Measurements from ENCODE around the gene SLC31A1.
"Not testable (repeated sequence)": the region's sequence is repeated elsewhere in the genome, so short reads cannot be mapped to it uniquely, and the experiment has no call there.

Gene SLC31A1

DNA sequence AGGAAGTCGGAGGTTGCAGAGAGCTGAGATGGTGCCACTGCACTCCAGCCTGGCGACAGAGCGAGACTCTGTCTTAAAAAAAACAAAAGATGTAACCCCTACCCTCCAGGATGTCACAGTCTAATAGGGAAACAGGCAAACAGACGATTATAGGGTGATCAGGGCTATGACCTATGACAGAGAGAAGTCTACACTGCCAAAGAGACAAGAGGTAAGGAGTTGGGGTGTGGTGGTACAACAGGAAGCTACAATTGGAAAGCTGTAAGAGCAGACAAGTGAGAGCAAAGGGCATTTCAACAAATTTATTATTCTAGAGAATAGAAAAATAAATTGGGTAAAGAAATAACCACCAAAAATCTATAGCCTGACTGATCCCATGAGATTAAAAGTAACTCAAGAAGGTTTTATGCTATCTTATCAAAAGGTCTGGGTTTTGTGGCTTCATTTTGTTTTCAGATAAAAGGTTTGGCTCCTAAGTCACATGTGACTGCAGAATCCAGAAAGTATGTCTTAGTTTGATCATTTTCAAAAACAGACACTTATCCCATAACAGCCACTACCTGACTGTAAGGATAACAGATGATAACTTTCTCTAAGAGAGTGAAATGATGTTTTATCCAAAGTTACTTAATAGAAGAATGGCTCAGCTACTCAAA, 46.7 kb downstream of the SLC31A1 start:
- no peak for DNase-seq

GRCh38 chr9:113269355-113269754, 48.0 kb downstream of the SLC31A1 start:
- DNase-seq = no peak

DNA sequence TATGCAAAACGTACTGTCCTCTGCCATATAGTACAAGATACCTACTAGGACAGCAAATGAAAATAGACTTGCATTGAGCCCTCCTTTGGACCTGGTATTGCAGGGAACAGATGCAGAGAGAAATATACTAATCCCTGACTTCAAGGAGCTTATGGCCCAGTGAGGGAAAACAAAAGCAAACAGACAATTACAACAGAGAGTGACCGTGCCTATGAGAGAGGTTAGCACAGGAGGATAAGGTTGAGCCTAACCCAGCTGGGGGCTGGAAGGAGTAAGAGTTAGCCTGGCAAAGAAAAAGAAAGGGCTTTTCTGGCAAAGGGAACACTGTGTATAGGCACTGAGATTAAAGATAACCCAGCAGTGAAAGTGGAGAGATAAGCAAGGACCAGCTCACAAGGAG, 48.5 kb downstream of the SLC31A1 start:
- DNase-seq = no peak

DNA sequence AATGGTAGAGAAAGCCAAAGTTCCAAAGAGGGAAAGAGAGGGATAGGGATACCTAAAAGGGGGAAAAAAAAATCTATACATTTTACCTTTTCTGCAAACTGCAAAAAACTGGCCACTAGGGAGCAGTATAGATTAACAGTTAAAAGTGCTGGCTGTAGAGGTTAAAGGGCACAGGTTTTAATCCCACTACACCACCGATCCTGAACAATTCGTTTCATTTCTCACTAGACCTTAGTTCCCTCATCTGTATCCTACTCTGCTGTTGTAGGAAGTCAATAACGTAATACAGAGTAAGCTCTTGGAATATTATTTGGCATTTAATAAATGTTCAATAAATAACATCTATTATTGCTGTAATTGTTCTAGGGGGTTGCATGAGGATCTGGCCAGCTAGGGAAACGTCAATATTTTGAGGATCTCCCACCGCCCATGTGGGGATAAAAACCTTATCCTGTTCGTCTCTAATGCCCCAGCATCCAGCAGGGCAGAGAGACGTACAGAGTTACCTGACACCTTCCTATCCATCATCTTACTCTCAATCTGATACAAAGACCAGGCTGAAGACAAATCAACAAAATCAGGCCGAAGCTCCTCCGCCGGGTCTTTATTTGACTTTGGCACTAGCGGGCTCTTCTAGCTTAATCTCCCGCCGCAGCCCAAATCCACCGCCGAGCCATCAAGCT, 53.3 kb downstream of the SLC31A1 start:
- peak in 1 of 2 experiments; percentile 21 for DNase-seq

DNA sequence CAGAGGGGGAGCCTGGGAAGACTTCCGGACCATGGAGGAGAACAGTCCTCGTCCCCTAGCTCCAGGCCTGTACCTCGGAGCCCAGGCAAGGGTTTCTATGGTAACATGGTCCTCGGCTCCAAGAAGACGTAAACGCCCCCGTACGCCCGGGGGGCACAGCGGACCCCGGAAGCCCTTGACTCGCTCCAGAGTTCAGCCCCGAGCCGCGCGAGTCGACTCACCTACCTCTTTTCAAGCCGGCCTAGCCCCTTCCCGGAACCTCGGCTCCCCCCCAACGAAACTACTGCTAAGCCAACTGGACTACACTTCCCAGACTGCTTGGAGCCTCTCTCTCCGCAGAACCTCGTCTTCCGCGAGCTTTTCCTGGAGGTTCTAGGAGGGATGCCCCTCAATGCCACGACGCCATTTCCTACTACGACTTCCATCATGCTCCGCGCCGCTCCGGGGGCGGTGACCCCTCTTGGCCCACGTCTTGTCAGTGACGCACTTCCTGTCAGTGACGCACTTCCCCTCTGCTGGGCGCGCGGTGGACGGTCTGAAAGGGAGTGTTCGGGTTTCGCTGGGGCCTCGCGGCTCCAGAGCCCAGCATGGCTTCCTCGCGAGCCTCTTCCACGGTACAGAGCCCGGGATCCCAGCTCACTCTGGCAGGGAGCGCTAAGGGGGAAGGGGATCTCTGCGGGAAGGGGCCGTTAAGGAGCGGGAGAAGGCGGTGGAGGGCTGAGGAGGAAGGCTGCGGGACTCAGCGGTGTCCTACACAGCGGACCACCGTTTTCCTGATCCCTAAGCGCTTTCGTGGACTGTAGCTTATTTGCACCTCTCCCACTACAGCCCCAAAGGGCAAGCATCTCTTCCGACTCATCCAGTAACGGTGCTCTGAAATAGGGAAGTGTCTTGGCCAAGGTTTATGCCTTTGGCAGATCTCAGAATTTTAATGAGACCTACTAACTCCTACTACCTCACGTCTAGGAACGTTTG, 54.1 kb downstream of the SLC31A1 start, which contains the start of the genes CDC26 and PRPF4:
TSS of gene CDC26 (minus strand) at position 416 of the 975 bp plus-strand sequence. CDS start 3,065 bp downstream, outside the sequence.
TSS of gene PRPF4 (plus strand) at position 502 of the 975 bp plus-strand sequence. CDS start at position 588, 86 bp downstream.
- DNase-seq = peak; percentile 74 to 82

- DNase-seq = no peak
These were observed 57.5 kb downstream of the SLC31A1 start for GRCh38 chr9:113278840-113279239.

DNA sequence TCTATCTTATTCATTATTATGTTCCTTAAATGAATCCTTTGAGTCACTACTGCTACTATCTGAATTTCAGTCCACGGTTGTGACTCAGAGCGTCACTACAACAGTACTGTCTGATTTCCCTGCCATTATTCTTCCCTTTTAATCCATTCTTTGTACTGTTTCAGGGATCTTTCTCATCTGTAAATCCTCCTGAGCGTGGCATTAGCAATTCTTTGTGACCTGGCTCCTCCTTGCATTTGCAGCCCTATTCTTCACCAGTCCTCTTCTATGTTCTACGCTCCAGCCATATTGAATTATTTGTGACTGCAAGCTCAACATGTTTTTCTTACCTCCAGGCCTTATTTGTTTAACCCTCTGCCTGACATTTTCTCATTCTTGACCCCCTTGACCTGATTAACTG, 60.0 kb downstream of the SLC31A1 start:
- DNase-seq = no peak

- no peak for DNase-seq
These were observed 67.7 kb downstream of the SLC31A1 start for GRCh38 chr9:113289091-113289490.

GRCh38 chr9:113290052-113290607, 68.8 kb downstream of the SLC31A1 start:
- no peak for DNase-seq

- DNase-seq = no peak
These were observed 72.0 kb downstream of the SLC31A1 start for GRCh38 chr9:113293285-113293878.

DNA sequence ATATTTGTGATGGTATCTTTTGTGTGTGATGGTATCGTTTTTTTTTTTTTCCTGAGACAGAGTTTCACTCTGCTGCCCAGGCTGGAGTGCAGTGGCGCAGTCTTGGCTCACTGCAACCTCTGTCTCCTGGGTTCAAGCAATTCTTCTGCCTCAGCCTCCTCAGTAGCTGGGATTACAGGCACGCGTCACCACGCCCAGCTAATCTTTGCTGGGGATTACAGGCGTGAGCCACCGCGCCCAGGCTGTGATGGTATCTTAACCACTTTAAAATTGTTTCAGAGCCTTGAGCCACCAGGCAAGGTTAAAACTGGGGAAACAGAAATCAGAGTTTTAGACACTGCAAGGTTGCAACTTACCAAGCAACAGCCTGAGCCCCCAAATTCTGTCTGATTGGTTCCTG, 74.9 kb downstream of the SLC31A1 start:
- DNase-seq = not testable (repeated sequence)

DNA sequence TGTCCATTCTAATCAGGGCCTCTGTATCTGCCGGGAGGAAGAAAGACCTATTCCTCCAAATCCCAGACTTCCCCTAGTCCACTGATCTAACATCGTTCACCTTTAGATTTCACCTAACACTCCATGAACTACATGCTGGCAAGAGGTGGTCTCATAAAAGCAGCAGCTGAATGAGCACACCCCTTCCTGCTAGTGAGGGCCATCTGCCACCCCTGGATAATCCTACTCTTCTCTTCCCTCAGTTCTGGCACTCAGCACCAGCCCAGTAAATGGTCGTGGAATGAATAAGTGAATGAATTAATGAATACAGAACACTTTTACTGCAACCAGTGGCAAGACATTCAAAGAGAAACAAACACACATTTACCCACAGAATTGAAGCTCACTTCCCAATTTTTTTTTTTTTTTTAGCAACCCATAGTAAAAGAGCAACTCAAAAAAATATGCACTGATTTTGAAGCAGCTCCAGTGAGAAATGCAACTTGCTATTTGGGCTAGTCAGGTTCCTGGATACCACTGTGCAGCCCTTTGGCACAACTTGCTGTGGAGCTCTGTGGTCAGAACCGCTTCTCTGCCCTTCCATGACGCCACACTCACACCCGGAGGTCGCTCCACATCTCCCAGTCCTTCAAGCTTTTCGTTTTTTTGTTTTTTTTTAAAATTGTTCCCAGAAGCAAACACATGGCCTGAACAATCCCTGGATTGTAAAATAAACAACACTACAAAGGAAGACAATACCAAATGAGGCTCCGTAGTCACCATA, 75.6 kb downstream of the SLC31A1 start:
- DNase-seq = no peak

GRCh38 chr9:113298311-113298710, 77.0 kb downstream of the SLC31A1 start:
- DNase-seq = no peak

GRCh38 chr9:113298924-113299770, 77.8 kb downstream of the SLC31A1 start:
- DNase-seq = peak; percentile 54 to 82

GRCh38 chr9:113299800-113300292, 78.5 kb downstream of the SLC31A1 start:
- peak; percentile 24 to 37 for DNase-seq

- DNase-seq = no peak
These were observed 80.2 kb downstream of the SLC31A1 start for GRCh38 chr9:113301548-113301947.

- DNase-seq = no peak
These were observed 81.6 kb downstream of the SLC31A1 start, which contains the start of gene RNF183 for GRCh38 chr9:113302792-113303418. Gene RNF183 (minus strand): TSS chr9:113303376. CDS start chr9:113298184, 5,192 bp downstream.

GRCh38 chr9:113306566-113306965, 85.2 kb downstream of the SLC31A1 start:
- DNase-seq = no peak

DNA sequence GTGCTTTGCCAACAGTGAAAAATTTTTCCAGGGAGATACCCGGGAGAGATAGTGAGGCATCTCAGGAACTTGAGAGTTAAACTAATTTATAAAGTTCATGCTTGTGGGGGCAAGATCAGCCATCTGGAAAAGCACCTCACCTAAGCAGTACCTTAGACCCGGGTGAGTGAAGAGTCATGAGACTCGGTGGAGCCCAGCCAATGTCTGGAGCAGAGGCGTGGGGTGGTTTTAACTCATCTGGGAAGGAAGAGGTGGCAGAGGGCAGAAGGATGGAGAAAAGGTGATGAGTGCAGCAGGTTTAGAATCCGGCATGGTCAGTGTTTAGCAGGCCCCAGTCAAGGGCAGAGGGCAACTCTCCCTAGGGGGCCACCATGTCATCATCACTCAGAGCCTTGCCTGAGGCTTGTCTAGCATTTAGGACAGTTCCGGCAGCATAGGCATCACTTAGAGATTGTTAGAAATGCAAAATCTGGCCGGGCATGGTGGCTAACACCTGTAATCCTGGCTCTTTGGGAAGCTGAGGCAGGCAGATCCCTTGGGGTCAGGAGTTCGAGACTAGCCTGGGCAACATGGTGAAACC, 86.1 kb downstream of the SLC31A1 start:
- DNase-seq = no peak
